Osteocyte (in vitro differentiated cells): ENCODE data around the gene ADAP1. TPM values are rescaled to one million over a fixed set of nuclear protein-coding genes. Genes with fewer than 3 reads are reported as not detected.

ENCODE experiments used
- DNase-seq: peaks from one replicate; pipeline ENCODE4 v3.0.0; 2021; ENCODE audit warnings: mixed read lengths; ENCODE audit not compliant: unreplicated experiment; ENCODE audit errors: extremely low spot score
- H3K27ac Mint-ChIP-seq: one replicate; pipeline ENCODE4 v1.8.0; 2021; ENCODE audit warnings: mild to moderate bottlenecking, mixed read lengths; ENCODE audit not compliant: unreplicated experiment
- H3K27me3 Mint-ChIP-seq: one replicate; pipeline ENCODE4 v1.8.0; 2021; ENCODE audit warnings: mixed read lengths; ENCODE audit not compliant: unreplicated experiment
- H3K36me3 Mint-ChIP-seq: one replicate; pipeline ENCODE4 v1.8.0; 2021; ENCODE audit warnings: mixed read lengths; ENCODE audit not compliant: unreplicated experiment
- H3K4me1 Mint-ChIP-seq: one replicate; pipeline ENCODE4 v1.8.0; 2021; ENCODE audit warnings: mixed read lengths; ENCODE audit not compliant: unreplicated experiment
- H3K4me3 Mint-ChIP-seq: one replicate; pipeline ENCODE4 v1.8.0; 2021; ENCODE audit warnings: mild to moderate bottlenecking, moderate library complexity, mixed read lengths; ENCODE audit not compliant: unreplicated experiment
- H3K9me3 Mint-ChIP-seq: one replicate; pipeline ENCODE4 v1.8.0; 2021; ENCODE audit warnings: mixed read lengths; ENCODE audit not compliant: unreplicated experiment
- CTCF ChIP-seq: fragments of 200-600 bp; sonication (generic); IDR thresholded peaks from 2 replicates; pipeline ENCODE4 v1.5.0; 2021; ENCODE audit warnings: antibody characterized with exemption, mild to moderate bottlenecking, moderate library complexity
- total RNA-seq: library from RNA; stranded (reverse); gene quantifications from 2 replicates; pipeline ENCODE4 v1.2.1, GENCODE V29; 2021

The ADAP1 gene
- total RNA-seq, 1 donor from 2014 or later = 5.8 TPM

DNA sequence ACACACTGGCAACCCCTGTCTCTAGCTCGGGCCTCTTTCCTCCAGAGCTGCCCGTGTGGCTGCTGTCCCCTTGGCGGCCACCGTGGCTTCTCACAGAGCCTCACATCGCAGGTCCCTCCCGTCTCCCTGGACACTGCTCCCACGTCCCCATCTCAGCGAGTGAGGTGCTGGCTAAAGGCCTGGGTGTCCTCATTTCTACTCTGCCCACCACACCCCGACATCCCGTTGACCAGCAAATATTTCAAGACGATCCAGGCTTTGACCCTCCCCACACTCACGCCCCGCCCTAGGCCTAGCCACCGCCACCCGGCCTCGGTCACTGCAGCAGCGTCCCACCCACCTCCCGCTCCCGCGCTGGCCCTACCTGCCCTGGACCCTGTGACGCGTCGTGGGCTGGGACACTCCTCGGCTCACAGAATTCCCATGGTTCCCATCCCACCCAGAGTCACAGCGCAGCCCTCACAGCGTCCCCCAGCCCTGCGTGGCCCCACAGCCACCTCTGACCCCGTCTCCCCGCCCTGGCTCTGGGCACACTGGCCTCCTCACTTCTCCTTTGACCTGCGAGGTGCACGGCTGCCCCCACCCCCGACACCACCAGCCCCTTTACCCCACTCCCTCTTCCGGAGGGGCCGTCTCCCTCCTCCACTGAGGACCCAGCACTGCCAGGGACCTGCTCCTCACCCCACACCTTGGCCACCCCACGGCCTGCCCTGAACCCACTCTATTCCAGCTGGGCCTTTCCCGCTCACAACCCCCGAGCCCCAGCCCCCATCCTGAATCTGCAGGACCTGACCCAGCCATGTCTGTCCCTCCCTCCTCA lies 6.9 kb downstream of the ADAP1 start:
- DNase-seq = no peak
- no peaks in the 10 kb centered on the region for H3K4me1 Mint-ChIP-seq
- no peaks in the 10 kb centered on the region for H3K36me3 Mint-ChIP-seq

GRCh38 chr7:946256-946996 lies 8.1 kb downstream of the ADAP1 start:
- Mint-ChIP-seq H3K27ac (no peak overlapping the region), H3K9me3 (peaks cover 6% of the 10 kb centered on the region), H3K4me1 (no peaks in the 10 kb centered on the region), H3K4me3 (no peak overlapping the region), H3K36me3 (no peaks in the 10 kb centered on the region), H3K27me3 (peaks cover 7% of the 10 kb centered on the region)
- no peak for TF ChIP-seq CTCF
- no peak for DNase-seq

More for the DNA sequence above, 6.9 kb downstream of the ADAP1 start:
- Mint-ChIP-seq H3K4me3 (no peak overlapping the region), H3K27ac (no peak overlapping the region), H3K27me3 (no peaks in the 10 kb centered on the region), H3K9me3 (no peaks in the 10 kb centered on the region)
- TF ChIP-seq CTCF = no peak

DNA sequence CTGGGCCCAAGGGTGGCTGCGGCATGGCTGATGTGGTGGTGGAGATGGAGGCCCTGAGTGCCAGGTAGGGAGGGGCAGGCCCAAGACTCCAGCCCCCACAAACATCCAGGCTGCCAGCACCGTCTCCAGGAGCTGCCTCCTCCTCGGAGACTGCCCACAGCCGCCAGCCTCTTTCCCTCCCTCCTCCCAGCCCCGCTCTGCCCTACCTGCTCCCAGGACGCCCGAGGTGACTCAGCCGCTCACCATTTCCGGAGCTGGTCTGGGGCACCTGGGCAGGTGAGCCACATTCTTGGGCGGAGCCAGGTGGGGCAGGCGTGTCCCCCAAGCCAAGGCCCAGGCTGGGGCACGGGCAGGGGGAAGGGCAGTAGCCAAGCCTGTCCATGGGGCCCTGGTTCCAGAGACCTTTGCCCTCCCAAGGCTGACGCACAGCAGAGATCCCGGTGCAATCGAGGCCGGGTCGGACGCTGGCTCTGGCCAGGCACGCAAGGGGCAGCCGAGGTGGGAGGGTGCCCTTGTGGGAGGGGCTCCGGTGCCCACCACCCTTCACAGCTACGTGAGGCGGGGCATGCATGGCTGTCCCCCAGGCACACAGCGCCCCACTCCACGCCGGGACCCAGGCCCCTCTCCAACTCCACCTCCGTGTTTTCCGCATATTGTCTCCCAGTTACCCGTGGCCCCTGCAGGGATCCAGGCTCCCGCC lies 8.8 kb downstream of the ADAP1 start:
- no peak for TF ChIP-seq CTCF
- Mint-ChIP-seq H3K4me1 (no peaks in the 10 kb centered on the region), H3K9me3 (peaks cover 13% of the 10 kb centered on the region), H3K36me3 (no peaks in the 10 kb centered on the region), H3K27ac (no peak overlapping the region), H3K27me3 (peaks cover 13% of the 10 kb centered on the region), H3K4me3 (no peak overlapping the region)
- no peak for DNase-seq

DNA sequence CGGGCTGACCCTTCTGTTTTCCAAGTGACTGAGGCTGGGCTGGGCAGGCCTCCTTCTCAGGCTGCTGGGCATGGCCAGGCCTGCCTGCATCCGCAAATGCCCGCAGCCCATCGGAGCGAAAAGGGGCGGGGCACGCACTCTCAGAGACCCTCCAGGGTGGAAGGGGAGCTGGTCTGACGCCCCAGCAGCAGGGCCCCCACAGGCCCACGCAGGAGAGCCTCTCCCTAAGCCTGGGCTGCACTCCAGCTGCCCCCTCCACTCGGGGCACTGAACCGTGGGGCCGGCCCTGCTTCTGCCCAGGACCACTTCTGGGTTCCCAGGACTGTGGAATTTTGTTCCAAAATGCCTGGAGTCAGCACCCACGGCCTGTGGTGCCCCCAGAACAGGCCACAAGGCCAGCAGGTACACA lies 9.3 kb downstream of the ADAP1 start:
- Mint-ChIP-seq H3K4me1 (no peaks in the 10 kb centered on the region), H3K4me3 (no peak overlapping the region), H3K27me3 (peaks cover 18% of the 10 kb centered on the region), H3K9me3 (peaks cover 19% of the 10 kb centered on the region), H3K36me3 (no peaks in the 10 kb centered on the region), H3K27ac (no peak overlapping the region)
- no peak for DNase-seq
- TF ChIP-seq CTCF = no peak
